Large intestine (tissue), 12 donors: Measurements from ENCODE around the gene RIBC1. TPM values are rescaled to one million over a fixed set of nuclear protein-coding genes. Genes with fewer than 3 reads are reported as not detected.

Experiments used
- DNase-seq, 2 donors: peaks; one replicate each; pipeline versions ENCODE4 v3.0.0 to v3.0.0-alpha.2; 2013
- H3K27ac ChIP-seq: one replicate; pipeline ENCODE4 v1.5.1; 2013; ENCODE audit warnings: low read length
- H3K27me3 ChIP-seq: 2 replicates; pipeline ENCODE4 v1.6.1; 2013; ENCODE audit warnings: low read length; ENCODE audit not compliant: control insufficient read depth, insufficient read depth
- H3K36me3 ChIP-seq: 2 replicates; pipeline ENCODE4 v1.6.1; 2013; ENCODE audit warnings: low read length; ENCODE audit not compliant: control insufficient read depth, insufficient read depth
- H3K4me1 ChIP-seq: one replicate; pipeline ENCODE4 v1.6.1; 2013; ENCODE audit warnings: low read length; ENCODE audit not compliant: control insufficient read depth, insufficient read depth
- H3K4me3 ChIP-seq: one replicate; pipeline ENCODE4 v1.5.1; 2013; ENCODE audit warnings: low read length
- H3K9me3 ChIP-seq: one replicate; pipeline ENCODE4 v1.6.1; 2013; ENCODE audit warnings: mild to moderate bottlenecking, low read depth, low read length, moderate library complexity; ENCODE audit not compliant: control insufficient read depth
- WGBS: methylation state at CpG from one replicate; pipeline ENCODE4 v1.1.5; 2013; ENCODE audit warnings: low lambda C conversion rate; ENCODE audit not compliant: insufficient coverage; 5-methylcytosine and 5-hydroxymethylcytosine counted together
- long read RNA-seq, 11 donors: transcript quantifications; one replicate each; lab custom pipeline, GENCODE V29; 2026
- polyA plus RNA-seq: library from polyadenylated mRNA; unstranded; fragments of 120-200 nt; gene quantifications from one replicate; pipeline ENCODE4 v1.2.1, GENCODE V29; 2013

RIBC1 gene
- polyA plus RNA-seq: 1.7 TPM
- long read RNA-seq, donor 1: 0 reads
- long read RNA-seq, donor 2: 0 reads
- long read RNA-seq, donor 3, partial matches to known transcripts: 0 of 1 reads
- long read RNA-seq, donor 3, other reads (novel, unspliced or antisense): 0 of 1 reads
- long read RNA-seq, donor 4: 0 reads
- long read RNA-seq, donor 5: 0 reads
- long read RNA-seq, donor 6: 0 reads
- long read RNA-seq, donor 7: 0 reads
- long read RNA-seq, donor 8: 0 reads
- long read RNA-seq, donor 9: 0 reads
- long read RNA-seq, donor 10, partial matches to known transcripts: 47 of 110 reads
- long read RNA-seq, donor 10, other reads (novel, unspliced or antisense): 63 of 110 reads
- long read RNA-seq, donor 11: 0 reads

- H3K36me3 ChIP-seq: no peaks in the 10 kb centered on the region
- no peak for DNase-seq
- H3K4me3 ChIP-seq: peak within 1 kb of the TSS; percentile 83
- peaks cover 8% of the 10 kb centered on the region for H3K4me1 ChIP-seq
- H3K27me3 ChIP-seq: no peaks in the 10 kb centered on the region
- H3K27ac ChIP-seq: peak within 1 kb of the TSS; percentile 87
- no peaks in the 10 kb centered on the region for H3K9me3 ChIP-seq
- WGBS: no CpG with 5 or more reads among the region's 17 CpGs
These were observed at the start of gene RIBC1 for GRCh38 chrX:53422861-53423306. Gene RIBC1, plus strand, starts transcription at chrX:53422873. Its CDS starts 3,404 bp downstream, at chrX:53426277.

- Histone ChIP-seq H3K27ac (no peak overlapping the region), H3K9me3 (no peaks in the 10 kb centered on the region), H3K27me3 (no peaks in the 10 kb centered on the region), H3K4me3 (no peak overlapping the region), H3K36me3 (no peaks in the 10 kb centered on the region), H3K4me1 (no peaks in the 10 kb centered on the region)
- no peak for DNase-seq
- no CpG with 5 or more reads among the region's 2 CpGs for WGBS
These were observed 49.4 kb upstream of the RIBC1 start for GRCh38 chrX:53373307-53373706.

- Histone ChIP-seq H3K4me1 (no peaks in the 10 kb centered on the region), H3K9me3 (no peaks in the 10 kb centered on the region), H3K27ac (no peak overlapping the region), H3K36me3 (peaks cover 7% of the 10 kb centered on the region), H3K27me3 (no peaks in the 10 kb centered on the region), H3K4me3 (no peak overlapping the region)
- DNase-seq: no peak
- WGBS: no CpG with 5 or more reads among the region's 7 CpGs
These were observed 48.4 kb upstream of the RIBC1 start for GRCh38 chrX:53374222-53374820.

GRCh38 chrX:53374923-53375322, 47.8 kb upstream of the RIBC1 start:
- Histone ChIP-seq H3K27ac (no peak overlapping the region), H3K9me3 (no peaks in the 10 kb centered on the region), H3K27me3 (no peaks in the 10 kb centered on the region), H3K36me3 (peaks cover 12% of the 10 kb centered on the region), H3K4me3 (no peak overlapping the region), H3K4me1 (no peaks in the 10 kb centered on the region)
- DNase-seq: no peak

- Histone ChIP-seq H3K27ac (no peak overlapping the region), H3K36me3 (peaks cover 29% of the 10 kb centered on the region), H3K4me3 (no peak overlapping the region), H3K9me3 (no peaks in the 10 kb centered on the region), H3K27me3 (no peaks in the 10 kb centered on the region), H3K4me1 (no peaks in the 10 kb centered on the region)
- no peak for DNase-seq
- no CpG with 5 or more reads among the region's 6 CpGs for WGBS
These were observed 45.8 kb upstream of the RIBC1 start for GRCh38 chrX:53376888-53377287.

- peaks cover 35% of the 10 kb centered on the region for H3K36me3 ChIP-seq
- no CpG with 5 or more reads among the region's 2 CpGs for WGBS
- H3K4me1 ChIP-seq: no peaks in the 10 kb centered on the region
These were observed 45.2 kb upstream of the RIBC1 start for GRCh38 chrX:53377464-53377863.

GRCh38 chrX:53379008-53379710, 43.5 kb upstream of the RIBC1 start:
- H3K4me1 ChIP-seq: no peaks in the 10 kb centered on the region
- DNase-seq: no peak
- H3K4me3 ChIP-seq: no peak overlapping the region
- no CpG with 5 or more reads among the region's 3 CpGs for WGBS
- H3K27ac ChIP-seq: no peak overlapping the region
- peaks cover 42% of the 10 kb centered on the region for H3K36me3 ChIP-seq
- H3K27me3 ChIP-seq: no peaks in the 10 kb centered on the region
- H3K9me3 ChIP-seq: no peaks in the 10 kb centered on the region

More at GRCh38 chrX:53377464-53377863, 45.2 kb upstream of the RIBC1 start:
- H3K27ac ChIP-seq: no peak overlapping the region
- H3K4me3 ChIP-seq: no peak overlapping the region
- DNase-seq: no peak
- H3K9me3 ChIP-seq: no peaks in the 10 kb centered on the region
- H3K27me3 ChIP-seq: no peaks in the 10 kb centered on the region

GRCh38 chrX:53379747-53380146, 42.9 kb upstream of the RIBC1 start:
- H3K4me1 ChIP-seq: no peaks in the 10 kb centered on the region
- H3K27me3 ChIP-seq: no peaks in the 10 kb centered on the region
- H3K9me3 ChIP-seq: no peaks in the 10 kb centered on the region
- no peak overlapping the region for H3K4me3 ChIP-seq
- no peak overlapping the region for H3K27ac ChIP-seq
- no peak for DNase-seq
- no CpG with 5 or more reads among the region's 4 CpGs for WGBS
- peaks cover 45% of the 10 kb centered on the region for H3K36me3 ChIP-seq

- DNase-seq: no peak
- Histone ChIP-seq H3K27me3 (no peaks in the 10 kb centered on the region), H3K9me3 (no peaks in the 10 kb centered on the region), H3K4me3 (no peak overlapping the region), H3K27ac (no peak overlapping the region), H3K4me1 (no peaks in the 10 kb centered on the region), H3K36me3 (peaks cover 45% of the 10 kb centered on the region)
- WGBS: 80% methylated on average over 1 of the region's 4 CpGs
These were observed 39.1 kb upstream of the RIBC1 start for GRCh38 chrX:53383376-53384076.

GRCh38 chrX:53395605-53396298, 26.9 kb upstream of the RIBC1 start:
- Histone ChIP-seq H3K9me3 (no peaks in the 10 kb centered on the region), H3K4me3 (no peak overlapping the region), H3K36me3 (peaks cover 20% of the 10 kb centered on the region), H3K27me3 (no peaks in the 10 kb centered on the region), H3K4me1 (no peaks in the 10 kb centered on the region), H3K27ac (no peak overlapping the region)
- no peak for DNase-seq
- WGBS: no CpG with 5 or more reads among the region's 2 CpGs
